GM21723 (cell line): Measurements from ENCODE around the gene NR1D2.
"Not testable (repeated sequence)": the region's sequence is repeated elsewhere in the genome, so short reads cannot be mapped to it uniquely, and the experiment has no call there.

ENCODE experiments used
- ATAC-seq: cut with Tn5 transposase; IDR thresholded peaks from one replicate; pipeline ENCODE4 v1.9.1; 2021; ENCODE audit warnings: mild to moderate bottlenecking, moderate library complexity; ENCODE audit not compliant: unreplicated experiment

NR1D2 gene

GRCh38 chr3:24002129-24002528 lies 57.0 kb downstream of the NR1D2 start:
- ATAC-seq: no peak

GRCh38 chr3:24003466-24003865 lies 58.4 kb downstream of the NR1D2 start:
- no peak for ATAC-seq

- ATAC-seq: peak; percentile 78
Observed at GRCh38 chr3:24004171-24004938, 59.3 kb downstream of the NR1D2 start.

- ATAC-seq: no peak
Observed at GRCh38 chr3:24005669-24006068, 60.6 kb downstream of the NR1D2 start.

GRCh38 chr3:24010834-24011233 lies 65.7 kb downstream of the NR1D2 start:
- ATAC-seq: not testable (repeated sequence)

GRCh38 chr3:24012589-24013269 lies 67.6 kb downstream of the NR1D2 start:
- ATAC-seq: peak; percentile 65

GRCh38 chr3:24017305-24017704 lies 72.2 kb downstream of the NR1D2 start:
- ATAC-seq: no peak

GRCh38 chr3:24018784-24019570 lies 73.9 kb downstream of the NR1D2 start:
- ATAC-seq: no peak

- ATAC-seq: no peak
Observed at GRCh38 chr3:24019585-24019984, 74.5 kb downstream of the NR1D2 start.

GRCh38 chr3:24020036-24020691 lies 75.1 kb downstream of the NR1D2 start:
- ATAC-seq: no peak

GRCh38 chr3:24023197-24023596 lies 78.1 kb downstream of the NR1D2 start:
- ATAC-seq: no peak

- no peak for ATAC-seq
Observed at GRCh38 chr3:24025805-24026204, 80.7 kb downstream of the NR1D2 start.

- ATAC-seq: not testable (repeated sequence)
Observed at GRCh38 chr3:24026665-24027064, 81.6 kb downstream of the NR1D2 start.

GRCh38 chr3:24027946-24028345 lies 82.9 kb downstream of the NR1D2 start:
- no peak for ATAC-seq
